Measurements from ENCODE around the gene BHLHE23.

BHLHE23 gene

GRCh38 chr20:62967149-62967501 lies 39.6 kb downstream of the BHLHE23 start:
- Histone ChIP-seq H4K20me1 (ENCODE audit: insufficient read depth, low read length) (0 out of 2 replicates have a peak, but pooled peaks cover 5% of the 10 kb centered on the region), H3K9me3 (ENCODE audit: insufficient read depth, low read length, severe bottlenecking) (no peaks in the 10 kb centered on the region), H3K4me3 (ENCODE audit: low read depth in 1 of 2, low read length in 2 of 2) (no peak overlapping the region), H3K9ac (ENCODE audit: low read depth, low read length) (no peak overlapping the region), H3K4me2 (ENCODE audit: insufficient read depth, low read length) (no peak overlapping the region), H3K4me1 (ENCODE audit: insufficient read depth, low read length) (peaks cover 2% of the 10 kb centered on the region), H3K36me3 (ENCODE audit: insufficient read depth, low read length) (no peaks in the 10 kb centered on the region), H3K27ac (ENCODE audit: low read length) (no peak overlapping the region), H3K79me2 (ENCODE audit: insufficient read depth, low read length) (no peaks in the 10 kb centered on the region), H3K27me3 (ENCODE audit: insufficient read depth, low read length, poor library complexity) (no peaks in the 10 kb centered on the region), H2AFZ (ENCODE audit: low read depth, low read length) (no peak overlapping the region)
- TF ChIP-seq EZH2 (IDR thresholded peaks at IDR 0.05; ENCODE audit: borderline replicate concordance, low read depth, low read length, severe bottlenecking) = no peak
- TF ChIP-seq, protein P1, sequence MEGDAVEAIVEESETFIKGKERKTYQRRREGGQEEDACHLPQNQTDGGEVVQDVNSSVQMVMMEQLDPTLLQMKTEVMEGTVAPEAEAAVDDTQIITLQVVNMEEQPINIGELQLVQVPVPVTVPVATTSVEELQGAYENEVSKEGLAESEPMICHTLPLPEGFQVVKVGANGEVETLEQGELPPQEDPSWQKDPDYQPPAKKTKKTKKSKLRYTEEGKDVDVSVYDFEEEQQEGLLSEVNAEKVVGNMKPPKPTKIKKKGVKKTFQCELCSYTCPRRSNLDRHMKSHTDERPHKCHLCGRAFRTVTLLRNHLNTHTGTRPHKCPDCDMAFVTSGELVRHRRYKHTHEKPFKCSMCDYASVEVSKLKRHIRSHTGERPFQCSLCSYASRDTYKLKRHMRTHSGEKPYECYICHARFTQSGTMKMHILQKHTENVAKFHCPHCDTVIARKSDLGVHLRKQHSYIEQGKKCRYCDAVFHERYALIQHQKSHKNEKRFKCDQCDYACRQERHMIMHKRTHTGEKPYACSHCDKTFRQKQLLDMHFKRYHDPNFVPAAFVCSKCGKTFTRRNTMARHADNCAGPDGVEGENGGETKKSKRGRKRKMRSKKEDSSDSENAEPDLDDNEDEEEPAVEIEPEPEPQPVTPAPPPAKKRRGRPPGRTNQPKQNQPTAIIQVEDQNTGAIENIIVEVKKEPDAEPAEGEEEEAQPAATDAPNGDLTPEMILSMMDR (IDR thresholded peaks at IDR 0.05; ENCODE audit: borderline replicate concordance, extremely low read depth, low read length, poor library complexity, severe bottlenecking) = no peak
- DNase-seq (no peak), ATAC-seq (ENCODE audit: insufficient read depth, low read depth) (no peak)

- Histone ChIP-seq H3K4me2 (ENCODE audit: insufficient read depth, low read length) (no peak overlapping the region), H3K27me3 (ENCODE audit: insufficient read depth, low read length, poor library complexity) (no peaks in the 10 kb centered on the region), H3K9ac (ENCODE audit: low read depth, low read length) (no peak overlapping the region), H3K27ac (ENCODE audit: low read length) (no peak overlapping the region), H3K4me1 (ENCODE audit: insufficient read depth, low read length) (no peaks in the 10 kb centered on the region), H3K4me3 (ENCODE audit: low read depth in 1 of 2, low read length in 2 of 2) (no peak overlapping the region), H3K79me2 (ENCODE audit: insufficient read depth, low read length) (no peaks in the 10 kb centered on the region), H3K36me3 (ENCODE audit: insufficient read depth, low read length) (no peaks in the 10 kb centered on the region), H2AFZ (ENCODE audit: low read depth, low read length) (no peak overlapping the region), H4K20me1 (ENCODE audit: insufficient read depth, low read length) (0 out of 2 replicates have a peak, but pooled peaks cover 5% of the 10 kb centered on the region), H3K9me3 (ENCODE audit: insufficient read depth, low read length, severe bottlenecking) (no peaks in the 10 kb centered on the region)
- no peak for ATAC-seq (ENCODE audit: insufficient read depth, low read depth)
- no peak for DNase-seq
- TF ChIP-seq, protein P1 (IDR thresholded peaks at IDR 0.05; ENCODE audit: borderline replicate concordance, extremely low read depth, low read length, poor library complexity, severe bottlenecking) = no peak
- no peak for TF ChIP-seq EZH2 (IDR thresholded peaks at IDR 0.05; ENCODE audit: borderline replicate concordance, low read depth, low read length, severe bottlenecking)
Observed at GRCh38 chr20:62966212-62967148, 40.3 kb downstream of the BHLHE23 start.

DNA sequence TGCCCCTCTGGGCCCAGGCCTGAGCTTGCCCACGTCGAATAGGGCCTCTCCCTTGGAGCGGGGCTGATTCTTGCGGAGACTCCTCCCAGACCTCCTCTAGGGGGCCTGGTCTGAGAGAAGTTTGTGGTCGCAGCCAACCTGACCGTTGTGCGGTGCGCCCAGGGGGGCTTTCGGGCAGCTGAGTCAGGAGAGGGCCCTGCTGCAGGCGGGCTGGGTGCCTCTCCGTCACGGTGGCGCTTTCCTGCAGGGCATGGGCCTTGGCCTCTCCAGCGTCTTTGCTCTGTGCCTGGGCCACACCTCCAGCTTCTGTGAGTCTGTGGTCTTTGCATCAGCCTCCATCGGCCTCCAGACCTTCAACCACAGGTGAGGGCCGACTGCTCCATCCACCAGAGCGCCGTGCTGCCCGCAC lies 41.4 kb downstream of the BHLHE23 start:
- Histone ChIP-seq H3K27me3 (ENCODE audit: insufficient read depth, low read length, poor library complexity) (no peaks in the 10 kb centered on the region), H3K9ac (ENCODE audit: low read depth, low read length) (no peak overlapping the region), H4K20me1 (ENCODE audit: insufficient read depth, low read length) (0 out of 2 replicates have a peak, but pooled peaks cover 5% of the 10 kb centered on the region), H3K36me3 (ENCODE audit: insufficient read depth, low read length) (no peaks in the 10 kb centered on the region), H3K4me2 (ENCODE audit: insufficient read depth, low read length) (no peak overlapping the region), H2AFZ (ENCODE audit: low read depth, low read length) (no peak overlapping the region), H3K79me2 (ENCODE audit: insufficient read depth, low read length) (no peaks in the 10 kb centered on the region), H3K27ac (ENCODE audit: low read length) (no peak overlapping the region), H3K9me3 (ENCODE audit: insufficient read depth, low read length, severe bottlenecking) (no peaks in the 10 kb centered on the region), H3K4me1 (ENCODE audit: insufficient read depth, low read length) (no peaks in the 10 kb centered on the region), H3K4me3 (ENCODE audit: low read depth in 1 of 2, low read length in 2 of 2) (no peak overlapping the region)
- no peak for TF ChIP-seq EZH2 (IDR thresholded peaks at IDR 0.05; ENCODE audit: borderline replicate concordance, low read depth, low read length, severe bottlenecking)
- TF ChIP-seq, protein P1 (IDR thresholded peaks at IDR 0.05; ENCODE audit: borderline replicate concordance, extremely low read depth, low read length, poor library complexity, severe bottlenecking) = no peak
- DNase-seq = no peak
- ATAC-seq (ENCODE audit: insufficient read depth, low read depth) = no peak
